GM12874 (cell line): Measurements from ENCODE around the gene DCTN3.

Experiments
- CTCF ChIP-seq: IDR thresholded peaks from 2 replicates; pipeline ENCODE4 v1.5.1; 2011; ENCODE audit warnings: low read depth, mild to moderate bottlenecking, control low read depth, low read length, moderate library complexity; ENCODE audit not compliant: insufficient read depth

DCTN3 gene

GRCh38 chr9:34620061-34620994 lies at the start of gene DCTN3:
Gene DCTN3, minus strand, starts transcription at chr9:34620495. Its CDS starts 31 bp downstream, at chr9:34620464.
- no peak for TF ChIP-seq CTCF

- TF ChIP-seq CTCF = no peak
Measured at GRCh38 chr9:34665381-34666250, 45.3 kb upstream of the DCTN3 start.

GRCh38 chr9:34665067-34665380 lies 44.7 kb upstream of the DCTN3 start:
- no peak for TF ChIP-seq CTCF

- peak; percentile 97 for TF ChIP-seq CTCF
Measured at GRCh38 chr9:34664281-34665066, 44.2 kb upstream of the DCTN3 start.

- TF ChIP-seq CTCF = no peak
Measured at GRCh38 chr9:34663303-34663605, 43.0 kb upstream of the DCTN3 start.

GRCh38 chr9:34662526-34663302 lies 42.4 kb upstream of the DCTN3 start, which contains the start of gene CCL27:
Gene CCL27, minus strand, starts transcription at chr9:34662657. Its CDS starts 24 bp downstream, at chr9:34662633.
- no peak for TF ChIP-seq CTCF
